Measurements from ENCODE around the gene PHYKPL. TPM values are rescaled to one million over a fixed set of nuclear protein-coding genes. Genes with fewer than 3 reads are reported as not detected.

The PHYKPL gene
- total and polyA plus RNA-seq, 2 of the 4 experiments (the other 2 are of a cell fraction): 10.0 to 24.5 TPM

- no peak overlapping the region for H3K14ac ChIP-seq (replicated peaks; ENCODE audit: low read depth, low read length)
- DNase-seq (no peak), ATAC-seq (ENCODE audit: low read depth) (no peak)
- in situ Hi-C loops (cut with MboI; ENCODE audit: low sequenced_read_pairs): loop anchor here (25.0 kb wide), 1 partner anchor 1209 kb away; no protein-coding TSS in a partner anchor
- BruUV-seq (replicated peaks): no TSS peak
- H2BK15ac ChIP-seq (ENCODE audit: low read depth, low read length): no peak overlapping the region
- H3K9ac ChIP-seq (ENCODE audit: low read depth, low read length): no peak overlapping the region
- no peak overlapping the region for H2BK20ac ChIP-seq (ENCODE audit: low read depth, low read length)
- ChIA-PET CTCF (no interaction called here), POLR2A (ENCODE audit: unreplicated experiment) (no interaction called here)
- dilution Hi-C loops (cut with HindIII; ENCODE audit: low sequenced_read_pairs, unreplicated experiment): no loop called here
- H2AK5ac ChIP-seq (ENCODE audit: low read depth, low read length): no peak overlapping the region
- TF ChIP-seq FOS (IDR thresholded peaks at IDR 0.05; ENCODE audit: low read depth, low read length) (no peak), MAFK (IDR thresholded peaks at IDR 0.05; ENCODE audit: low read depth, low read length) (no peak), MXI1 (IDR thresholded peaks at IDR 0.05; ENCODE audit: borderline replicate concordance, low read depth, low read length) (no peak), RFX5 (IDR thresholded peaks at IDR 0.05; ENCODE audit: low read depth, low read length) (no peak), CTCF (conservative IDR thresholded peaks at IDR 0.05; ENCODE audit: low read depth, low read length) (no peak), CEBPB (IDR thresholded peaks at IDR 0.05; ENCODE audit: low read depth, low read length) (no peak), RCOR1 (IDR thresholded peaks at IDR 0.05; ENCODE audit: insufficient replicate concordance, low read length) (no peak), CHD1 (IDR thresholded peaks at IDR 0.05; ENCODE audit: low read depth, low read length) (no peak), MAZ (IDR thresholded peaks at IDR 0.05; ENCODE audit: borderline replicate concordance, low read depth, low read length) (no peak), ELK1 (IDR thresholded peaks at IDR 0.05; ENCODE audit: borderline replicate concordance, low read depth, low read length) (no peak), NFE2L2 (IDR thresholded peaks at IDR 0.05; ENCODE audit: low read depth, low read length) (no peak), BHLHE40 (IDR thresholded peaks at IDR 0.05; ENCODE audit: low read depth, low read length) (no peak), RAD21 (IDR thresholded peaks at IDR 0.05; ENCODE audit: low read length) (no peak), POLR2A (IDR thresholded peaks at IDR 0.05; ENCODE audit: low read depth, low read length) (no peak), SMC3 (IDR thresholded peaks at IDR 0.05; ENCODE audit: low read depth, low read length) (no peak)
- no peaks in the 10 kb centered on the region for H3K79me1 ChIP-seq (ENCODE audit: low read depth in 1 of 2, low read length in 2 of 2)
- no peak overlapping the region for H2AFZ ChIP-seq (replicated peaks; ENCODE audit: low read length, poor library complexity)
- no peaks in the 10 kb centered on the region for H4K20me1 ChIP-seq (ENCODE audit: insufficient read depth, low read length)
- no peak overlapping the region for H3K4me3 ChIP-seq (ENCODE audit: insufficient read depth, low read depth, low read length)
- no peak overlapping the region for H3K27ac ChIP-seq (ENCODE audit: insufficient read depth, low read length)
- H4K91ac ChIP-seq (ENCODE audit: insufficient read depth, low read depth, low read length): no peak overlapping the region
- no peaks in the 10 kb centered on the region for H3K36me3 ChIP-seq (ENCODE audit: control insufficient read depth, insufficient read depth, low read length)
- no peak overlapping the region for H4K8ac ChIP-seq (ENCODE audit: low read depth in 2 of 2, low read length in 2 of 2)
- no peaks in the 10 kb centered on the region for H3K4me1 ChIP-seq (ENCODE audit: control insufficient read depth, insufficient read depth, low read length)
- no peaks in the 10 kb centered on the region for H3K9me1 ChIP-seq (ENCODE audit: insufficient read depth, low read length)
- peaks cover 9% of the 10 kb centered on the region for H3K9me3 ChIP-seq (ENCODE audit: control insufficient read depth, insufficient read depth, low read length)
- intact Hi-C loops (cut with micrococcal nuclease): no loop called here
- no peaks in the 10 kb centered on the region; the same call in 1 of the 2 replicates for H3K27me3 ChIP-seq (ENCODE audit: control insufficient read depth, insufficient read depth, low read length)
- no peak overlapping the region for H3K4me2 ChIP-seq (ENCODE audit: low read depth, low read length)
- no peak overlapping the region for H2BK120ac ChIP-seq (ENCODE audit: low read depth, low read length)
- H4K5ac ChIP-seq (ENCODE audit: low read depth, low read length): no peak overlapping the region
- no peak overlapping the region for H2BK5ac ChIP-seq (ENCODE audit: low read depth, low read length, poor library complexity, severe bottlenecking)
- no peak overlapping the region for H2AK9ac ChIP-seq (replicated peaks; ENCODE audit: low read depth, low read length, poor library complexity)
- H3K56ac ChIP-seq (ENCODE audit: extremely low read depth, insufficient read depth, low read length): no peak overlapping the region
- no peak overlapping the region for H3K23ac ChIP-seq (ENCODE audit: low read depth, low read length)
- 58% methylated on average over 4 of the region's 12 CpGs; no CpG with 5 or more reads in 1 of the 2 experiments for WGBS, 2 experiments (ENCODE audit: extremely low coverage in 2 of 2, insufficient read length in 1 of 2)
- no peak overlapping the region for H3K4ac ChIP-seq (ENCODE audit: low read depth, low read length)
- no peak overlapping the region for H3K18ac ChIP-seq (ENCODE audit: low read depth, low read length)
These were observed 45.3 kb upstream of the PHYKPL start for GRCh38 chr5:178277866-178278265.

All from IMR-90 (cell line).